Upper lobe of left lung (tissue), 4 donors: ENCODE data around the gene CACNA1F.

ENCODE experiments used
- EP300 ChIP-seq, 4 donors: sonication (generic); formaldehyde crosslinking; IDR thresholded peaks; one replicate each; pipeline ENCODE4 v1.5.1; 2017; ENCODE audit warnings: antibody characterized with exemption in 4 of 4, control low read depth in 2 of 4
- POLR2A ChIP-seq, 4 donors: fragments of 450-650 bp; IDR thresholded peaks; one replicate each; pipeline ENCODE4 v1.5.1; 2016 to 2017; ENCODE audit warnings: antibody characterized with exemption in 4 of 4, mild to moderate bottlenecking in 2 of 4
- POLR2AphosphoS5 ChIP-seq, 2 donors: sonication (generic); formaldehyde crosslinking; IDR thresholded peaks; one replicate each; pipeline ENCODE4 v1.5.1; 2017; ENCODE audit warnings: antibody characterized with exemption in 2 of 2
- TF ChIP-seq, protein P1 (sequence below), 6 experiments: fragments of 450-650 bp in 4 of 6; fragments of 200-600 bp in 2 of 6; sonication (generic) in 2 of 6; IDR thresholded peaks; one replicate each; pipeline ENCODE4 v1.5.1; 2016 to 2019; ENCODE audit warnings: antibody characterized with exemption in 6 of 6

- TF ChIP-seq POLR2AphosphoS5 (IDR thresholded peaks at IDR 0.05) (peak; percentile 40 to 77), EP300 (IDR thresholded peaks at IDR 0.05) (no peak), POLR2A (IDR thresholded peaks at IDR 0.05) (peak in 3 of 4 donors; percentile 33 to 88 (median 69))
- TF ChIP-seq, protein P1, sequence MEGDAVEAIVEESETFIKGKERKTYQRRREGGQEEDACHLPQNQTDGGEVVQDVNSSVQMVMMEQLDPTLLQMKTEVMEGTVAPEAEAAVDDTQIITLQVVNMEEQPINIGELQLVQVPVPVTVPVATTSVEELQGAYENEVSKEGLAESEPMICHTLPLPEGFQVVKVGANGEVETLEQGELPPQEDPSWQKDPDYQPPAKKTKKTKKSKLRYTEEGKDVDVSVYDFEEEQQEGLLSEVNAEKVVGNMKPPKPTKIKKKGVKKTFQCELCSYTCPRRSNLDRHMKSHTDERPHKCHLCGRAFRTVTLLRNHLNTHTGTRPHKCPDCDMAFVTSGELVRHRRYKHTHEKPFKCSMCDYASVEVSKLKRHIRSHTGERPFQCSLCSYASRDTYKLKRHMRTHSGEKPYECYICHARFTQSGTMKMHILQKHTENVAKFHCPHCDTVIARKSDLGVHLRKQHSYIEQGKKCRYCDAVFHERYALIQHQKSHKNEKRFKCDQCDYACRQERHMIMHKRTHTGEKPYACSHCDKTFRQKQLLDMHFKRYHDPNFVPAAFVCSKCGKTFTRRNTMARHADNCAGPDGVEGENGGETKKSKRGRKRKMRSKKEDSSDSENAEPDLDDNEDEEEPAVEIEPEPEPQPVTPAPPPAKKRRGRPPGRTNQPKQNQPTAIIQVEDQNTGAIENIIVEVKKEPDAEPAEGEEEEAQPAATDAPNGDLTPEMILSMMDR (IDR thresholded peaks at IDR 0.05): peak; percentile 75 to 98 (median 97)
Observed at GRCh38 chrX:49163555-49164419, 69.4 kb downstream of the CACNA1F start.
